GM12878 (cell line): ENCODE results near the gene BLNK. TPM values are rescaled to one million over a fixed set of nuclear protein-coding genes. Genes with fewer than 3 reads are reported as not detected.
"Not testable (repeated sequence)": the region's sequence is repeated elsewhere in the genome, so short reads cannot be mapped to it uniquely, and the experiment has no call there.

Experiments used
- ATAC-seq: fragments of 200-7000 bp; cut with Tn5 transposase; 3 replicates; pipeline ENCODE4 v1.9.1; 2020; ENCODE audit warnings: mild to moderate bottlenecking, moderate library complexity
- BruUV-seq: library from RNA; stranded (reverse); fragments of 400-500 nt; replicated peaks from 2 replicates; lab custom pipeline; 2021; lab: Mats Ljungman, UMichigan
- CTCF ChIA-PET: fragments of 300-600 bp; sonication (Branson Sonifier 250); formaldehyde crosslinking; extraction: SDS; loops from one replicate; lab custom pipeline; 2021; ENCODE audit warnings: inconsistent platforms; lab: Yijun Ruan, JAX
- POLR2A ChIA-PET: fragments of 350-600 bp; formaldehyde crosslinking; extraction: SDS; loops from one replicate; lab custom pipeline; 2021; ENCODE audit warnings: inconsistent platforms; lab: Charles Lee
- RAD21 ChIA-PET: fragments of 300-600 bp; sonication (Branson Sonifier 250); formaldehyde crosslinking; loops from one replicate; lab custom pipeline; 2023; ENCODE audit warnings: antibody characterized with exemption; ENCODE audit not compliant: unreplicated experiment; lab: Charles Lee
- SMC1A ChIA-PET: fragments of 300-600 bp; sonication (Branson Sonifier 250); formaldehyde crosslinking; loops from one replicate; lab custom pipeline; 2023; ENCODE audit not compliant: unreplicated experiment, uncharacterized antibody; lab: Charles Lee
- DNase-seq: peaks from one replicate; pipeline ENCODE4 v3.0.0-alpha.2; 2011; ENCODE audit warnings: low read depth, low spot score
- FAIRE-seq: peaks from 3 replicates; lab custom pipeline; 2011; peaks lifted over from hg19 to GRCh38; lab: Jason Lieb, UNC
- H2AFZ ChIP-seq: 2 replicates; pipeline ENCODE4 v1.6.0; 2011; ENCODE audit warnings: low read depth, low read length, control low read depth; ENCODE audit not compliant: control insufficient read depth
- H3K27ac ChIP-seq: 2 replicates; pipeline ENCODE4 v1.5.1; 2011; ENCODE audit warnings: control low read depth; ENCODE audit not compliant: control insufficient read depth, insufficient read depth
- H3K27me3 ChIP-seq, 2 experiments: replicated peaks in 1 of 2; 2 replicates each; pipeline versions ENCODE4 v1.6.0 to v1.6.1; 2011; ENCODE audit warnings: low read length in 1 of 2; ENCODE audit not compliant: control insufficient read depth in 2 of 2, insufficient read depth in 2 of 2
- H3K36me3 ChIP-seq, 2 experiments: 2 replicates each; pipeline ENCODE4 v1.5.1; 2011; ENCODE audit warnings: low read length in 1 of 2; ENCODE audit not compliant: control insufficient read depth in 2 of 2, insufficient read depth in 2 of 2
- H3K4me1 ChIP-seq: 2 replicates; pipeline ENCODE4 v1.6.1; 2011; ENCODE audit warnings: mild to moderate bottlenecking, low read length, moderate library complexity, mixed read lengths; ENCODE audit not compliant: control insufficient read depth, insufficient read depth
- H3K4me2 ChIP-seq: 2 replicates; pipeline ENCODE4 v1.6.0; 2011; ENCODE audit warnings: control low read depth; ENCODE audit not compliant: control insufficient read depth, insufficient read depth
- H3K4me3 ChIP-seq: fragments of 200-600 bp; sonication (generic); 2 replicates; pipeline ENCODE4 v1.5.1; 2016
- H3K79me2 ChIP-seq: 2 replicates; pipeline ENCODE4 v1.6.0; 2011; ENCODE audit warnings: low read length; ENCODE audit not compliant: control insufficient read depth, insufficient read depth
- H3K9ac ChIP-seq: 2 replicates; pipeline ENCODE4 v1.8.0; 2011; ENCODE audit warnings: low read length, control low read depth, mixed read lengths; ENCODE audit not compliant: control insufficient read depth, insufficient read depth
- H3K9me3 ChIP-seq: replicated peaks from 3 replicates; pipeline ENCODE4 v1.5.1; 2011; ENCODE audit warnings: mild to moderate bottlenecking, low read length; ENCODE audit not compliant: control insufficient read depth, insufficient read depth
- H4K20me1 ChIP-seq: 2 replicates; pipeline ENCODE4 v1.6.0; 2011; ENCODE audit not compliant: control insufficient read depth, insufficient read depth
- SRF ChIP-seq, 2 experiments: IDR thresholded peaks; 2 replicates each; pipeline ENCODE4 v1.6.1; 2011; ENCODE audit warnings: low read depth in 2 of 2, low read length in 2 of 2, mild to moderate bottlenecking in 1 of 2, moderate library complexity in 1 of 2
- ZNF384 ChIP-seq: IDR thresholded peaks from 2 replicates; pipeline ENCODE4 v1.6.1; 2012; ENCODE audit warnings: low read depth, mild to moderate bottlenecking, low read length, improper control_type of control experiment, borderline replicate concordance
- WGBS: methylation state at CpG from one replicate; pipeline ENCODE4 v1.1.6; 2016; ENCODE audit warnings: low lambda C conversion rate; ENCODE audit not compliant: insufficient replicate concordance, insufficient coverage; ENCODE audit errors: missing lambda C conversion rate; 5-methylcytosine and 5-hydroxymethylcytosine counted together
- in situ Hi-C: fragments of 300-500 bp; cut with MboI; formaldehyde crosslinking; loops from 9 replicates; pipeline ENCODE4 v1.14.3; 2018; ENCODE audit warnings: mixed read lengths
- intact Hi-C: fragments of 100-400 bp; cut with micrococcal nuclease; formaldehyde crosslinking; loops from one replicate; pipeline ENCODE4 v1.14.2; 2022; ENCODE audit not compliant: unreplicated experiment
- polyA plus RNA-seq, 11 experiments: library from polyadenylated mRNA; depleted of rRNA in 4 of 11; unstranded in 6 of 11; stranded (reverse) in 5 of 11; fragments of >200 nt; fragmentation: Nextera tagmentation in 4 of 11; fragmentation: Illumina TruSeq in 1 of 11; extraction: Ambion mirVana in 4 of 11; extraction: Trizol in 1 of 11; gene quantifications; 1 replicate in 1 of 11; 2 replicates in 10 of 11; pipeline versions ENCODE4 v1.2.1 to v1.2.3, GENCODE V29; 2011 to 2016; ENCODE audit warnings: inconsistent platforms in 2 of 11, missing spikeins in 2 of 11, low read depth in 1 of 11
- total RNA-seq, 4 experiments: library from RNA; depleted of rRNA in 3 of 4; stranded (reverse); fragments of >200 nt in 3 of 4; fragmentation: Illumina TruSeq in 1 of 4; extraction: Trizol in 1 of 4; gene quantifications; 2 replicates each; pipeline versions ENCODE4 v1.2.1 to v1.2.3, GENCODE V29; 2013 to 2021
- TF ChIP-seq, protein P1 (sequence below): fragments of 150-350 bp; IDR thresholded peaks from 2 replicates; pipeline ENCODE4 v1.6.1; 2016; ENCODE audit warnings: low read depth, low read length

Gene BLNK
- total and polyA plus RNA-seq, 10 of the 15 experiments (the other 5 are each of a cell fraction or from before 2014, with no cell fraction given): 79.5 to 201 (median 139) TPM

DNA sequence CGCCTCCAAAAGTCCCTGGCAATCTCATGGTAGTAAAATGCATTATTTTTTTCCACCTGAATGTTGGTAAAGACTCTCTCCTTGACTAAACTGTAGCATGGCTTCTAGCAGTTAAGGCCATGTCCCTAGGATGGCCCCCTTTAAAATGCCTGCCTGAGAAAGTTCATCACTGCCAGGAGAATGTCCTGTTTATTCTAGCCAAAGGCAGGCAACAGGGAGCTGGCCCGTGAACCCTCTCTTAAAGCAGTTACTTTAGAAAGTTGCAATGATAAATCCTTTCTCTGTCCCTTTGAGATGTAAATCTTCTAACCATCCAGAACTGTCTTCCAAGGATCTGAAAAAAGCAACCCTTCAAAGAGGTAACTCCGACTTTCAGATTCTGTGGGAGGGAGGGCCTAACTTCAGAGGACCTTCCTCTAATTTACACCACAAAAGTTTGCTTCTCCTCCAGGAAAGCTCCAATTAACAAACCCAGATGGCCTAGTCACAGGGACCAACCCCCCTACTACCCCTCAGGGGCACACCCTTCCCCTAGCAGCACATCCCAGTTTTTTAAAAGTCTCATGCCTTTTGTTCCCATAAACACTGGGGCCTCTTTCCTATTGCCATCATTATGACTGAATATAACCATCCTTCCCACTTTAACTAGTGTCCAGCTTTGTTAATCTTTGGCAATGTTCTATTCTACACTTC lies 38.4 kb upstream of the BLNK start:
- Histone ChIP-seq H4K20me1 (no peaks in the 10 kb centered on the region), H3K36me3 (no peaks in the 10 kb centered on the region), H3K79me2 (no peaks in the 10 kb centered on the region), H3K9ac (no peak overlapping the region), H3K4me3 (no peak overlapping the region), H3K27me3 (peaks cover 0 to 2% of the 10 kb centered on the region in 2 experiments; a peak in 1 of 4 replicates), H3K9me3 (no peaks in the 10 kb centered on the region), H3K4me1 (no peaks in the 10 kb centered on the region), H2AFZ (no peak overlapping the region), H3K4me2 (no peak overlapping the region), H3K27ac (no peak overlapping the region)
- TF ChIP-seq, protein P1, sequence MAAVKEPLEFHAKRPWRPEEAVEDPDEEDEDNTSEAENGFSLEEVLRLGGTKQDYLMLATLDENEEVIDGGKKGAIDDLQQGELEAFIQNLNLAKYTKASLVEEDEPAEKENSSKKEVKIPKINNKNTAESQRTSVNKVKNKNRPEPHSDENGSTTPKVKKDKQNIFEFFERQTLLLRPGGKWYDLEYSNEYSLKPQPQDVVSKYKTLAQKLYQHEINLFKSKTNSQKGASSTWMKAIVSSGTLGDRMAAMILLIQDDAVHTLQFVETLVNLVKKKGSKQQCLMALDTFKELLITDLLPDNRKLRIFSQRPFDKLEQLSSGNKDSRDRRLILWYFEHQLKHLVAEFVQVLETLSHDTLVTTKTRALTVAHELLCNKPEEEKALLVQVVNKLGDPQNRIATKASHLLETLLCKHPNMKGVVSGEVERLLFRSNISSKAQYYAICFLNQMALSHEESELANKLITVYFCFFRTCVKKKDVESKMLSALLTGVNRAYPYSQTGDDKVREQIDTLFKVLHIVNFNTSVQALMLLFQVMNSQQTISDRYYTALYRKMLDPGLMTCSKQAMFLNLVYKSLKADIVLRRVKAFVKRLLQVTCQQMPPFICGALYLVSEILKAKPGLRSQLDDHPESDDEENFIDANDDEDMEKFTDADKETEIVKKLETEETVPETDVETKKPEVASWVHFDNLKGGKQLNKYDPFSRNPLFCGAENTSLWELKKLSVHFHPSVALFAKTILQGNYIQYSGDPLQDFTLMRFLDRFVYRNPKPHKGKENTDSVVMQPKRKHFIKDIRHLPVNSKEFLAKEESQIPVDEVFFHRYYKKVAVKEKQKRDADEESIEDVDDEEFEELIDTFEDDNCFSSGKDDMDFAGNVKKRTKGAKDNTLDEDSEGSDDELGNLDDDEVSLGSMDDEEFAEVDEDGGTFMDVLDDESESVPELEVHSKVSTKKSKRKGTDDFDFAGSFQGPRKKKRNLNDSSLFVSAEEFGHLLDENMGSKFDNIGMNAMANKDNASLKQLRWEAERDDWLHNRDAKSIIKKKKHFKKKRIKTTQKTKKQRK: no peak
- TF ChIP-seq SRF (IDR thresholded peaks at IDR 0.05; ENCODE audit: low read depth in 2 of 2, low read length in 2 of 2): no peak
- no peak for TF ChIP-seq ZNF384
- BruUV-seq: no TSS peak
- ChIA-PET POLR2A (no interaction called here), CTCF (interaction anchor here (0.8 to 2.7 kb wide), 3 partner anchors 16 to 80 kb away, joined by 4 to 12 read pairs (median 7); no protein-coding TSS in a partner anchor), RAD21 (interaction anchor here (0.6 kb wide), 1 partner anchor 30 kb away, joined by 5 read pairs; no protein-coding TSS in a partner anchor), SMC1A (no interaction called here)
- ATAC-seq (no peak), DNase-seq (no peak), FAIRE-seq (no peak)
- in situ Hi-C loops: no loop called here
- intact Hi-C loops: no loop called here
- 97% methylated on average over 3 of the region's 3 CpGs for WGBS

DNA sequence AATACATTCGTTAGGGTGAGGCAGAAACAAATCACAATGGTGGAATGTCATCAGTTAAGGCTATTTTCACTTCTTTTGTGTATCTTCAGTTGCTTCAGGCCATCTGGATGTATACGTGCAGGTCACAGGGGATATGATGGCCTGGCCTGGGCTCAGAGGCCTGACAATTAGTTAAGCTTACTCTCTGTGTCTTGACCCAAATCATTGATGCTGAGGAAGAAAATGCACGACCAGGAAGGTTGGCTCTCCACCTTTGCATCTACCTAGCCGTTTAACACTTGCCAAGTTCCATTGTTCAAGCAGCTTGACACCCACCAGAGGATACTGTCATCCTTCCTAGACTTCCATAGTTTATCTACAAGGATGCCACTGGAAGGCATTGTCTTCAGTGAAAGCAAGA lies 37.5 kb upstream of the BLNK start:
- H3K9ac ChIP-seq, H4K20me1 ChIP-seq, H3K9me3 ChIP-seq, H3K79me2 ChIP-seq, H3K27ac ChIP-seq, H3K4me1 ChIP-seq, ATAC-seq, H3K36me3 ChIP-seq, intact Hi-C loops, H3K4me2 ChIP-seq, H2AFZ ChIP-seq, FAIRE-seq, H3K4me3 ChIP-seq, H3K27me3 ChIP-seq, in situ Hi-C loops, POLR2A ChIA-PET, BruUV-seq, RAD21 ChIA-PET, DNase-seq: not testable (repeated sequence)
- CTCF ChIA-PET: interaction anchor here (1.2 to 2.2 kb wide), 2 partner anchors 15 to 27 kb away, joined by 3 to 7 read pairs; no protein-coding TSS in a partner anchor
- SMC1A ChIA-PET: interaction anchor here (1.4 kb wide), 2 partner anchors 32 to 79 kb away, joined by 4 to 5 read pairs; no protein-coding TSS in a partner anchor
- WGBS: 39% methylated on average over 4 of the region's 4 CpGs
